GM23338 (cell line): ENCODE measurements around the gene DYSF.

Experiments used
- CREB1 ChIP-seq: fragments of 250-450 bp; sonication (Bioruptor Pico); IDR thresholded peaks from 2 replicates; pipeline ENCODE4 v1.5.0; 2020; ENCODE audit warnings: low read depth, mild to moderate bottlenecking, moderate library complexity
- EZH2 ChIP-seq: fragments of 200-600 bp; sonication (generic); IDR thresholded peaks from one replicate; pipeline ENCODE4 v1.8.0; 2017; ENCODE audit warnings: antibody characterized with exemption, mild to moderate bottlenecking, low read depth; ENCODE audit not compliant: unreplicated experiment
- EZH2phosphoT487 ChIP-seq: fragments of 200-600 bp; sonication (generic); IDR thresholded peaks from one replicate; pipeline ENCODE4 v1.8.1; 2018; ENCODE audit warnings: antibody characterized with exemption; ENCODE audit not compliant: unreplicated experiment
- JUNB ChIP-seq: IDR thresholded peaks from one replicate; pipeline ENCODE4 v1.6.1; 2016; ENCODE audit warnings: antibody characterized with exemption; ENCODE audit not compliant: unreplicated experiment
- TF ChIP-seq, protein P1 (sequence below), 2 experiments: fragments of 200-600 bp in 1 of 2; sonication (generic) in 1 of 2; conservative IDR thresholded peaks; 2 replicates each; pipeline versions ENCODE4 v1.5.1 to v1.6.1; 2016 to 2017; ENCODE audit warnings: antibody characterized with exemption in 2 of 2, low read depth in 2 of 2, mild to moderate bottlenecking in 2 of 2, moderate library complexity in 1 of 2
- TF ChIP-seq, protein P2 (sequence below): IDR thresholded peaks from one replicate; pipeline ENCODE4 v1.6.1; 2018; ENCODE audit warnings: antibody characterized with exemption; ENCODE audit not compliant: unreplicated experiment
- TF ChIP-seq, protein P3 (sequence below): IDR thresholded peaks from 2 replicates; pipeline ENCODE4 v1.6.1; 2016; ENCODE audit warnings: antibody characterized with exemption

- TF ChIP-seq, protein P1, sequence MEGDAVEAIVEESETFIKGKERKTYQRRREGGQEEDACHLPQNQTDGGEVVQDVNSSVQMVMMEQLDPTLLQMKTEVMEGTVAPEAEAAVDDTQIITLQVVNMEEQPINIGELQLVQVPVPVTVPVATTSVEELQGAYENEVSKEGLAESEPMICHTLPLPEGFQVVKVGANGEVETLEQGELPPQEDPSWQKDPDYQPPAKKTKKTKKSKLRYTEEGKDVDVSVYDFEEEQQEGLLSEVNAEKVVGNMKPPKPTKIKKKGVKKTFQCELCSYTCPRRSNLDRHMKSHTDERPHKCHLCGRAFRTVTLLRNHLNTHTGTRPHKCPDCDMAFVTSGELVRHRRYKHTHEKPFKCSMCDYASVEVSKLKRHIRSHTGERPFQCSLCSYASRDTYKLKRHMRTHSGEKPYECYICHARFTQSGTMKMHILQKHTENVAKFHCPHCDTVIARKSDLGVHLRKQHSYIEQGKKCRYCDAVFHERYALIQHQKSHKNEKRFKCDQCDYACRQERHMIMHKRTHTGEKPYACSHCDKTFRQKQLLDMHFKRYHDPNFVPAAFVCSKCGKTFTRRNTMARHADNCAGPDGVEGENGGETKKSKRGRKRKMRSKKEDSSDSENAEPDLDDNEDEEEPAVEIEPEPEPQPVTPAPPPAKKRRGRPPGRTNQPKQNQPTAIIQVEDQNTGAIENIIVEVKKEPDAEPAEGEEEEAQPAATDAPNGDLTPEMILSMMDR (conservative IDR thresholded peaks at IDR 0.05; ENCODE audit: low read depth in 2 of 2): no peak
- no peak for TF ChIP-seq EZH2phosphoT487
- TF ChIP-seq, protein P2, sequence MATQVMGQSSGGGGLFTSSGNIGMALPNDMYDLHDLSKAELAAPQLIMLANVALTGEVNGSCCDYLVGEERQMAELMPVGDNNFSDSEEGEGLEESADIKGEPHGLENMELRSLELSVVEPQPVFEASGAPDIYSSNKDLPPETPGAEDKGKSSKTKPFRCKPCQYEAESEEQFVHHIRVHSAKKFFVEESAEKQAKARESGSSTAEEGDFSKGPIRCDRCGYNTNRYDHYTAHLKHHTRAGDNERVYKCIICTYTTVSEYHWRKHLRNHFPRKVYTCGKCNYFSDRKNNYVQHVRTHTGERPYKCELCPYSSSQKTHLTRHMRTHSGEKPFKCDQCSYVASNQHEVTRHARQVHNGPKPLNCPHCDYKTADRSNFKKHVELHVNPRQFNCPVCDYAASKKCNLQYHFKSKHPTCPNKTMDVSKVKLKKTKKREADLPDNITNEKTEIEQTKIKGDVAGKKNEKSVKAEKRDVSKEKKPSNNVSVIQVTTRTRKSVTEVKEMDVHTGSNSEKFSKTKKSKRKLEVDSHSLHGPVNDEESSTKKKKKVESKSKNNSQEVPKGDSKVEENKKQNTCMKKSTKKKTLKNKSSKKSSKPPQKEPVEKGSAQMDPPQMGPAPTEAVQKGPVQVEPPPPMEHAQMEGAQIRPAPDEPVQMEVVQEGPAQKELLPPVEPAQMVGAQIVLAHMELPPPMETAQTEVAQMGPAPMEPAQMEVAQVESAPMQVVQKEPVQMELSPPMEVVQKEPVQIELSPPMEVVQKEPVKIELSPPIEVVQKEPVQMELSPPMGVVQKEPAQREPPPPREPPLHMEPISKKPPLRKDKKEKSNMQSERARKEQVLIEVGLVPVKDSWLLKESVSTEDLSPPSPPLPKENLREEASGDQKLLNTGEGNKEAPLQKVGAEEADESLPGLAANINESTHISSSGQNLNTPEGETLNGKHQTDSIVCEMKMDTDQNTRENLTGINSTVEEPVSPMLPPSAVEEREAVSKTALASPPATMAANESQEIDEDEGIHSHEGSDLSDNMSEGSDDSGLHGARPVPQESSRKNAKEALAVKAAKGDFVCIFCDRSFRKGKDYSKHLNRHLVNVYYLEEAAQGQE: no peak
- TF ChIP-seq EZH2: no peak
- TF ChIP-seq, protein P3, sequence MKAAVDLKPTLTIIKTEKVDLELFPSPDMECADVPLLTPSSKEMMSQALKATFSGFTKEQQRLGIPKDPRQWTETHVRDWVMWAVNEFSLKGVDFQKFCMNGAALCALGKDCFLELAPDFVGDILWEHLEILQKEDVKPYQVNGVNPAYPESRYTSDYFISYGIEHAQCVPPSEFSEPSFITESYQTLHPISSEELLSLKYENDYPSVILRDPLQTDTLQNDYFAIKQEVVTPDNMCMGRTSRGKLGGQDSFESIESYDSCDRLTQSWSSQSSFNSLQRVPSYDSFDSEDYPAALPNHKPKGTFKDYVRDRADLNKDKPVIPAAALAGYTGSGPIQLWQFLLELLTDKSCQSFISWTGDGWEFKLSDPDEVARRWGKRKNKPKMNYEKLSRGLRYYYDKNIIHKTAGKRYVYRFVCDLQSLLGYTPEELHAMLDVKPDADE: no peak
- no peak for TF ChIP-seq JUNB
- TF ChIP-seq CREB1: no peak
Observed at GRCh38 chr2:71494523-71495155, 41.3 kb downstream of the DYSF start.
